Osteocyte (in vitro differentiated cells): ENCODE data around the gene DMPK. TPM values are rescaled to one million over a fixed set of nuclear protein-coding genes. Genes with fewer than 3 reads are reported as not detected.
A peak's percentile ranks its signal among the peaks of the same experiment; 100 is the strongest.

Source experiments
- DNase-seq: peaks from one replicate; pipeline ENCODE4 v3.0.0; 2021; ENCODE audit warnings: mixed read lengths; ENCODE audit not compliant: unreplicated experiment; ENCODE audit errors: extremely low spot score
- H3K27ac Mint-ChIP-seq: one replicate; pipeline ENCODE4 v1.8.0; 2021; ENCODE audit warnings: mild to moderate bottlenecking, mixed read lengths; ENCODE audit not compliant: unreplicated experiment
- H3K27me3 Mint-ChIP-seq: one replicate; pipeline ENCODE4 v1.8.0; 2021; ENCODE audit warnings: mixed read lengths; ENCODE audit not compliant: unreplicated experiment
- H3K36me3 Mint-ChIP-seq: one replicate; pipeline ENCODE4 v1.8.0; 2021; ENCODE audit warnings: mixed read lengths; ENCODE audit not compliant: unreplicated experiment
- H3K4me1 Mint-ChIP-seq: one replicate; pipeline ENCODE4 v1.8.0; 2021; ENCODE audit warnings: mixed read lengths; ENCODE audit not compliant: unreplicated experiment
- H3K4me3 Mint-ChIP-seq: one replicate; pipeline ENCODE4 v1.8.0; 2021; ENCODE audit warnings: mild to moderate bottlenecking, moderate library complexity, mixed read lengths; ENCODE audit not compliant: unreplicated experiment
- H3K9me3 Mint-ChIP-seq: one replicate; pipeline ENCODE4 v1.8.0; 2021; ENCODE audit warnings: mixed read lengths; ENCODE audit not compliant: unreplicated experiment
- CTCF ChIP-seq: fragments of 200-600 bp; sonication (generic); IDR thresholded peaks from 2 replicates; pipeline ENCODE4 v1.5.0; 2021; ENCODE audit warnings: antibody characterized with exemption, mild to moderate bottlenecking, moderate library complexity
- total RNA-seq: library from RNA; stranded (reverse); gene quantifications from 2 replicates; pipeline ENCODE4 v1.2.1, GENCODE V29; 2021

DMPK gene
- total RNA-seq, 1 donor from 2014 or later = 86.9 TPM

GRCh38 chr19:45742969-45743368 lies 39.3 kb downstream of the DMPK start:
- no peak overlapping the region for H3K4me3 Mint-ChIP-seq
- H3K27ac Mint-ChIP-seq = no peak overlapping the region
- no peak for DNase-seq
- no peaks in the 10 kb centered on the region for H3K9me3 Mint-ChIP-seq
- TF ChIP-seq CTCF = no peak
- H3K36me3 Mint-ChIP-seq = no peaks in the 10 kb centered on the region
- peaks cover 6% of the 10 kb centered on the region for H3K4me1 Mint-ChIP-seq
- peaks cover 3% of the 10 kb centered on the region for H3K27me3 Mint-ChIP-seq

- H3K27me3 Mint-ChIP-seq = peaks cover 3% of the 10 kb centered on the region
Measured at GRCh38 chr19:45739498-45740439, 42.5 kb downstream of the DMPK start.

GRCh38 chr19:45733160-45733810 lies 49.0 kb downstream of the DMPK start, which contains the start of gene MEIOSIN:
Gene MEIOSIN, plus strand, starts transcription at chr19:45733439. Its CDS starts 1,938 bp downstream, at chr19:45735377.
- Mint-ChIP-seq H3K27me3 (no peaks in the 10 kb centered on the region), H3K27ac (no peak within 1 kb of the TSS), H3K9me3 (no peaks in the 10 kb centered on the region), H3K4me3 (no peak within 1 kb of the TSS), H3K4me1 (peaks cover 12% of the 10 kb centered on the region), H3K36me3 (no peaks in the 10 kb centered on the region)
- DNase-seq = no peak
- no peak for TF ChIP-seq CTCF

More at GRCh38 chr19:45739498-45740439, 42.5 kb downstream of the DMPK start:
- TF ChIP-seq CTCF = no peak
- no peak for DNase-seq
- H3K4me3 Mint-ChIP-seq = no peak overlapping the region
- no peaks in the 10 kb centered on the region for H3K36me3 Mint-ChIP-seq
- no peak overlapping the region for H3K27ac Mint-ChIP-seq
- no peaks in the 10 kb centered on the region for H3K4me1 Mint-ChIP-seq
- no peaks in the 10 kb centered on the region for H3K9me3 Mint-ChIP-seq

GRCh38 chr19:45730368-45731288 lies 51.7 kb downstream of the DMPK start, which contains the start of gene FBXO46:
Gene FBXO46, minus strand, starts transcription at chr19:45730896. Its CDS starts 17,401 bp downstream, at chr19:45713495.
- no peaks in the 10 kb centered on the region for H3K9me3 Mint-ChIP-seq
- H3K4me3 Mint-ChIP-seq = peak within 1 kb of the TSS; percentile 90
- H3K36me3 Mint-ChIP-seq = no peaks in the 10 kb centered on the region
- H3K27me3 Mint-ChIP-seq = no peaks in the 10 kb centered on the region
- peaks cover 16% of the 10 kb centered on the region for H3K4me1 Mint-ChIP-seq
- no peak for TF ChIP-seq CTCF
- DNase-seq = peak; percentile 99
- H3K27ac Mint-ChIP-seq = peak within 1 kb of the TSS; percentile 78
